CD14-positive monocyte (primary cell): ENCODE data around the gene CAPSL. TPM values are rescaled to one million over a fixed set of nuclear protein-coding genes. Genes with fewer than 3 reads are reported as not detected.

Experiments used
- DNase-seq, 3 donors: peaks; one replicate each; pipeline ENCODE4 v3.0.0-alpha.2; 2011 to 2022
- H2AFZ ChIP-seq: 2 replicates; pipeline ENCODE4 v1.6.0; 2012; ENCODE audit warnings: mild to moderate bottlenecking, low read depth, low read length, inconsistent platforms; ENCODE audit not compliant: insufficient read depth, poor library complexity, severe bottlenecking
- H3K27ac ChIP-seq, 2 donors: 1 replicate in 1 of 2; 2 replicates in 1 of 2; pipeline ENCODE4 v1.5.1; 2012 to 2013; ENCODE audit warnings: low read length in 2 of 2, control low read depth in 1 of 2, inconsistent platforms in 1 of 2, low read depth in 1 of 2, mild to moderate bottlenecking in 1 of 2
- H3K27me3 ChIP-seq, 2 donors: one replicate each; pipeline versions ENCODE4 v1.6.0 to v1.6.1; 2011 to 2013; ENCODE audit warnings: low read length in 2 of 2; ENCODE audit not compliant: control insufficient read depth in 2 of 2, insufficient read depth in 2 of 2
- H3K36me3 ChIP-seq, 2 donors: replicated peaks in 1 of 2; 1 replicate in 1 of 2; 2 replicates in 1 of 2; pipeline versions ENCODE4 v1.5.1 to v1.6.1; 2012 to 2013; ENCODE audit warnings: low read length in 2 of 2, control low read depth in 1 of 2, inconsistent platforms in 1 of 2, mild to moderate bottlenecking in 1 of 2; ENCODE audit not compliant: insufficient read depth in 2 of 2, control insufficient read depth in 1 of 2
- H3K4me1 ChIP-seq, 2 donors: 1 replicate in 1 of 2; 2 replicates in 1 of 2; pipeline versions ENCODE4 v1.5.1 to v1.6.1; 2012 to 2013; ENCODE audit warnings: low read length in 2 of 2, control low read depth in 1 of 2, inconsistent platforms in 1 of 2, mild to moderate bottlenecking in 1 of 2, moderate library complexity in 1 of 2; ENCODE audit not compliant: insufficient read depth in 2 of 2, control insufficient read depth in 1 of 2
- H3K4me2 ChIP-seq: replicated peaks from 2 replicates; pipeline ENCODE3; 2012; ENCODE audit warnings: low read length, moderate library complexity, mild to moderate bottlenecking; ENCODE audit not compliant: poor library complexity, severe bottlenecking; ENCODE audit errors: extremely low read depth
- H3K4me3 ChIP-seq, 3 experiments: fragments of 200-600 bp in 1 of 3; sonication (generic) in 1 of 3; replicated peaks in 1 of 3; 1 replicate in 2 of 3; 2 replicates in 1 of 3; pipeline ENCODE4 v1.5.1; 2011 to 2013; ENCODE audit warnings: low read length in 3 of 3, mild to moderate bottlenecking in 3 of 3, control low read depth in 2 of 3, low read depth in 2 of 3, inconsistent platforms in 1 of 3, moderate library complexity in 1 of 3
- H3K79me2 ChIP-seq: 2 replicates; pipeline ENCODE4 v1.6.0; 2012; ENCODE audit warnings: mild to moderate bottlenecking, control low read depth, inconsistent platforms, low read length, moderate library complexity; ENCODE audit not compliant: insufficient read depth
- H3K9ac ChIP-seq: 2 replicates; pipeline ENCODE4 v1.6.0; 2017; ENCODE audit warnings: low read length, mild to moderate bottlenecking; ENCODE audit not compliant: insufficient read depth, poor library complexity, severe bottlenecking
- H3K9me3 ChIP-seq, 2 donors: replicated peaks in 1 of 2; 1 replicate in 1 of 2; 2 replicates in 1 of 2; pipeline versions ENCODE4 v1.5.1 to v1.6.1; 2012 to 2013; ENCODE audit warnings: low read length in 2 of 2, control low read depth in 1 of 2; ENCODE audit not compliant: control insufficient read depth in 1 of 2, insufficient read depth in 1 of 2
- H4K20me1 ChIP-seq: 2 replicates; pipeline ENCODE4 v1.6.0; 2012; ENCODE audit warnings: mild to moderate bottlenecking, low read length, control low read depth, moderate library complexity; ENCODE audit not compliant: insufficient read depth
- H3K27ac Mint-ChIP-seq, 7 donors: one replicate each; pipeline ENCODE4 v1.8.0; 2020; ENCODE audit warnings: mild to moderate bottlenecking in 7 of 7, mixed read lengths in 7 of 7, moderate library complexity in 6 of 7, inconsistent platforms in 2 of 7
- H3K27me3 Mint-ChIP-seq, 3 donors: one replicate each; pipeline ENCODE4 v1.8.0; 2021 to 2022; ENCODE audit warnings: low read depth in 3 of 3, mild to moderate bottlenecking in 3 of 3, mixed read lengths in 3 of 3, moderate library complexity in 3 of 3, inconsistent platforms in 1 of 3
- H3K36me3 Mint-ChIP-seq, 2 donors: one replicate each; pipeline ENCODE4 v1.8.0; 2020; ENCODE audit warnings: mixed read lengths in 2 of 2, inconsistent platforms in 1 of 2, mild to moderate bottlenecking in 1 of 2
- H3K4me1 Mint-ChIP-seq: one replicate; pipeline ENCODE4 v1.8.0; 2020; ENCODE audit warnings: mild to moderate bottlenecking, mixed read lengths
- H3K4me3 Mint-ChIP-seq, 2 donors: one replicate each; pipeline ENCODE4 v1.8.0; 2020; ENCODE audit warnings: mild to moderate bottlenecking in 2 of 2, mixed read lengths in 2 of 2, moderate library complexity in 1 of 2
- H3K9me3 Mint-ChIP-seq, 7 donors: one replicate each; pipeline ENCODE4 v1.8.0; 2020 to 2022; ENCODE audit warnings: mixed read lengths in 7 of 7, mild to moderate bottlenecking in 6 of 7, moderate library complexity in 6 of 7, inconsistent platforms in 2 of 7
- WGBS: methylation state at CpG from one replicate; pipeline ENCODE4 v1.1.5; 2013; ENCODE audit warnings: missing lambda C conversion rate; ENCODE audit not compliant: insufficient coverage; 5-methylcytosine and 5-hydroxymethylcytosine counted together
- intact Hi-C, 2 donors: fragments of 100-400 bp; cut with micrococcal nuclease; formaldehyde crosslinking; loops; one replicate each; pipeline versions ENCODE4 v1.15.0 to v1.15.1; 2023
- polyA plus RNA-seq, 3 donors: library from polyadenylated mRNA; depleted of rRNA in 1 of 3; unstranded in 2 of 3; stranded (reverse) in 1 of 3; fragments of 300-500 nt in 2 of 3; fragments of >200 nt in 1 of 3; fragmentation: Illumina TruSeq in 2 of 3; gene quantifications; 1 replicate in 2 of 3; 2 replicates in 1 of 3; pipeline ENCODE4 v1.2.3, GENCODE V29; 2012 to 2021
- TF ChIP-seq, protein P1 (sequence below): fragments of 200-600 bp; IDR thresholded peaks from one replicate; pipeline ENCODE4 v1.8.0; 2022; ENCODE audit warnings: antibody characterized with exemption, mild to moderate bottlenecking

The CAPSL gene
- polyA plus RNA-seq, 3 donors, result not detected

DNA sequence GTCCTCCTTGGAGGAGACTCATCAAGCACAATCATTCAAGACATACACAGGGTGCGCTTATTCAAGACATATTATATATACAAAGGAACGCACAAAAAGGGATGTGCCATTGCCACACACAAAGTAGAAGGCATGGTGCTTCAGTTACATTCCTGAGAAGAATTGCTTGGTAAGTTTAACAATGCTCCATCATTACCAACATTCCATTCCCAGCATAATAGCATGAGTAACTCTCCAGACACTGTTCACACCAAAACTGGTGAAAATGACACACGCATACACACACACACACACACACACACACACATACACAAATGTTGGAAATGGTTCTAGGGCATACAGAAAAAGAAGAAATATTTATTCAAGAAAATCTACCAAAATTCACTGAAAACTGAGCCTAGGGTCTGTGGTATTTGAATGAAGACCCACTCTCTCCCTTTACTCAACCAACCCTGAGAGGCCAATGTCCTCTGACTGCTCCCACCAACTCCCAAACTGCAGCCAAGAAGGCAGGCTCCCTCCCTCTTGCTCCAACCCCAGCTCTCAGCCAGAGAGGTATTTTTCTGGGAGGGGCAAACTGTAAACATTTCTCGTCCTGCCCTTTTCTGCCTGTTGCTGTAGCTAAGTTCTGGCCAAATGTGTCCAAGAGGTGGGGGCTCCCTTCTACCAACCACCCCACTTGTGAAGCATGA lies 32.9 kb upstream of the CAPSL start:
- no peak overlapping the region for H3K4me3 Mint-ChIP-seq
- intact Hi-C loops, result no loop called here
- H3K4me2 ChIP-seq, result no peak overlapping the region
- no peak for DNase-seq
- no peaks in the 10 kb centered on the region for H3K9me3 ChIP-seq
- H3K27me3 ChIP-seq, result no peaks in the 10 kb centered on the region
- TF ChIP-seq, protein P1, sequence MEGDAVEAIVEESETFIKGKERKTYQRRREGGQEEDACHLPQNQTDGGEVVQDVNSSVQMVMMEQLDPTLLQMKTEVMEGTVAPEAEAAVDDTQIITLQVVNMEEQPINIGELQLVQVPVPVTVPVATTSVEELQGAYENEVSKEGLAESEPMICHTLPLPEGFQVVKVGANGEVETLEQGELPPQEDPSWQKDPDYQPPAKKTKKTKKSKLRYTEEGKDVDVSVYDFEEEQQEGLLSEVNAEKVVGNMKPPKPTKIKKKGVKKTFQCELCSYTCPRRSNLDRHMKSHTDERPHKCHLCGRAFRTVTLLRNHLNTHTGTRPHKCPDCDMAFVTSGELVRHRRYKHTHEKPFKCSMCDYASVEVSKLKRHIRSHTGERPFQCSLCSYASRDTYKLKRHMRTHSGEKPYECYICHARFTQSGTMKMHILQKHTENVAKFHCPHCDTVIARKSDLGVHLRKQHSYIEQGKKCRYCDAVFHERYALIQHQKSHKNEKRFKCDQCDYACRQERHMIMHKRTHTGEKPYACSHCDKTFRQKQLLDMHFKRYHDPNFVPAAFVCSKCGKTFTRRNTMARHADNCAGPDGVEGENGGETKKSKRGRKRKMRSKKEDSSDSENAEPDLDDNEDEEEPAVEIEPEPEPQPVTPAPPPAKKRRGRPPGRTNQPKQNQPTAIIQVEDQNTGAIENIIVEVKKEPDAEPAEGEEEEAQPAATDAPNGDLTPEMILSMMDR, result no peak
- no peaks in the 10 kb centered on the region for H3K36me3 Mint-ChIP-seq
- H3K4me3 ChIP-seq, result no peak overlapping the region
- no peaks in the 10 kb centered on the region for H3K36me3 ChIP-seq
- no peak overlapping the region for H3K27ac ChIP-seq
- H3K27me3 Mint-ChIP-seq, result peaks cover 0 to 12% (median 2%) of the 10 kb centered on the region in 3 donors
- H3K4me1 ChIP-seq, result no peaks in the 10 kb centered on the region
- peak overlapping the region in 1 of 7 donors; percentile 59 for H3K27ac Mint-ChIP-seq
- H3K79me2 ChIP-seq, result no peaks in the 10 kb centered on the region
- H4K20me1 ChIP-seq, result no peaks in the 10 kb centered on the region
- peaks cover 2 to 15% (median 8%) of the 10 kb centered on the region in 7 donors for H3K9me3 Mint-ChIP-seq
- H2AFZ ChIP-seq, result no peak overlapping the region
- no peaks in the 10 kb centered on the region for H3K4me1 Mint-ChIP-seq
- WGBS, result 100% methylated on average over 1 of the region's 4 CpGs
- H3K9ac ChIP-seq, result no peak overlapping the region

GRCh38 chr5:35963381-35963843 lies 25.0 kb upstream of the CAPSL start:
- H3K36me3 ChIP-seq, result no peaks in the 10 kb centered on the region
- H3K4me3 ChIP-seq, result no peak overlapping the region
- H3K79me2 ChIP-seq, result no peaks in the 10 kb centered on the region
- H3K27me3 ChIP-seq, result no peaks in the 10 kb centered on the region
- Mint-ChIP-seq H3K36me3 (no peaks in the 10 kb centered on the region), H3K27ac (no peak overlapping the region), H3K9me3 (peaks cover 0 to 17% (median 16%) of the 10 kb centered on the region in 7 donors), H3K4me3 (no peak overlapping the region), H3K4me1 (no peaks in the 10 kb centered on the region), H3K27me3 (peaks cover 0 to 10% (median 6%) of the 10 kb centered on the region in 3 donors)
- DNase-seq, result no peak
- no peaks in the 10 kb centered on the region for H3K4me1 ChIP-seq
- intact Hi-C loops, result no loop called here
- H3K27ac ChIP-seq, result no peak overlapping the region
- TF ChIP-seq, protein P1, result peak; percentile 37
- H3K9me3 ChIP-seq, result peaks cover 6 to 20% of the 10 kb centered on the region in 2 donors
- H3K4me2 ChIP-seq, result no peak overlapping the region
- H4K20me1 ChIP-seq, result no peaks in the 10 kb centered on the region
- H2AFZ ChIP-seq, result no peak overlapping the region
- WGBS, result 76% methylated on average over 2 of the region's 8 CpGs
- no peak overlapping the region for H3K9ac ChIP-seq
